Activated naive CD4-positive, alpha-beta T cell treated with anti-CD3 and anti-CD28 coated beads for 36 hours (primary cell): ENCODE data around the gene SWT1. TPM values are rescaled to one million over a fixed set of nuclear protein-coding genes. Genes with fewer than 3 reads are reported as not detected.
A peak's percentile ranks its signal among the peaks of the same experiment; 100 is the strongest.
"Not testable (repeated sequence)": the region's sequence is repeated elsewhere in the genome, so short reads cannot be mapped to it uniquely, and the experiment has no call there.

ENCODE experiments used
- CTCF ChIA-PET: fragments of 350-600 bp; sonication (Branson Sonifier 250); formaldehyde crosslinking; loops from one replicate; lab custom pipeline; 2021; ENCODE audit warnings: antibody characterized with exemption; lab: Charles Lee
- DNase-seq: peaks from one replicate; pipeline ENCODE4 v3.0.0-alpha.2; 2020
- H3K27ac Mint-ChIP-seq: one replicate; pipeline ENCODE4 v1.8.0; 2021; ENCODE audit warnings: mild to moderate bottlenecking, mixed read lengths
- H3K27me3 Mint-ChIP-seq: one replicate; pipeline ENCODE4 v1.8.0; 2021; ENCODE audit warnings: low read depth, mixed read lengths
- H3K36me3 Mint-ChIP-seq: one replicate; pipeline ENCODE4 v1.8.0; 2021; ENCODE audit warnings: low read depth, mixed read lengths
- H3K4me1 Mint-ChIP-seq: one replicate; pipeline ENCODE4 v1.8.0; 2021; ENCODE audit warnings: low read depth, mixed read lengths
- H3K4me3 Mint-ChIP-seq: one replicate; pipeline ENCODE4 v1.8.0; 2021; ENCODE audit warnings: mild to moderate bottlenecking, moderate library complexity, mixed read lengths
- H3K9me3 Mint-ChIP-seq: one replicate; pipeline ENCODE4 v1.8.0; 2021; ENCODE audit warnings: mixed read lengths
- intact Hi-C: fragments of 100-400 bp; cut with micrococcal nuclease; formaldehyde crosslinking; loops from one replicate; pipeline ENCODE4 v1.15.1; 2023
- total RNA-seq, 2 experiments: library from RNA; stranded (reverse); gene quantifications; one replicate each; pipeline ENCODE4 v1.2.3, GENCODE V29; 2021

Gene SWT1
- total RNA-seq, 2 experiments from 2014 or later = 1.7 to 2.9 TPM

- CTCF ChIA-PET, DNase-seq, intact Hi-C loops, H3K36me3 Mint-ChIP-seq, H3K27ac Mint-ChIP-seq, H3K27me3 Mint-ChIP-seq, H3K4me3 Mint-ChIP-seq, H3K9me3 Mint-ChIP-seq: not testable (repeated sequence)
- H3K4me1 Mint-ChIP-seq = peaks cover 12% of the 10 kb centered on the region
Measured at GRCh38 chr1:185252404-185252803, 95.4 kb downstream of the SWT1 start.

GRCh38 chr1:185255595-185255994, 98.6 kb downstream of the SWT1 start:
- H3K36me3 Mint-ChIP-seq, intact Hi-C loops, H3K27me3 Mint-ChIP-seq, DNase-seq, H3K9me3 Mint-ChIP-seq, H3K27ac Mint-ChIP-seq, CTCF ChIA-PET, H3K4me3 Mint-ChIP-seq: not testable (repeated sequence)
- H3K4me1 Mint-ChIP-seq = peaks cover 15% of the 10 kb centered on the region

GRCh38 chr1:185257116-185257949, 100.4 kb downstream of the SWT1 start:
- H3K27ac Mint-ChIP-seq, H3K36me3 Mint-ChIP-seq, CTCF ChIA-PET, DNase-seq, H3K27me3 Mint-ChIP-seq, intact Hi-C loops: not testable (repeated sequence)
- Mint-ChIP-seq H3K4me3 (peak overlapping the region; percentile 41), H3K9me3 (peaks cover 10% of the 10 kb centered on the region), H3K4me1 (peaks cover 17% of the 10 kb centered on the region)

GRCh38 chr1:185257950-185258208, 100.9 kb downstream of the SWT1 start:
- Mint-ChIP-seq H3K27me3 (no peaks in the 10 kb centered on the region), H3K4me3 (no peak overlapping the region), H3K36me3 (peaks cover 3% of the 10 kb centered on the region), H3K27ac (no peak overlapping the region), H3K4me1 (peaks cover 17% of the 10 kb centered on the region), H3K9me3 (peaks cover 10% of the 10 kb centered on the region)
- CTCF ChIA-PET = no interaction called here
- no peak for DNase-seq
- intact Hi-C loops = no loop called here

GRCh38 chr1:185258676-185259075, 101.7 kb downstream of the SWT1 start:
- H3K36me3 Mint-ChIP-seq = peaks cover 3% of the 10 kb centered on the region
- intact Hi-C loops = no loop called here
- CTCF ChIA-PET = interaction anchor here (0.7 kb wide), 1 partner anchor 426 kb away, joined by 3 read pairs; no protein-coding TSS in a partner anchor
- no peak for DNase-seq
- H3K9me3 Mint-ChIP-seq = peaks cover 9% of the 10 kb centered on the region
- H3K27ac Mint-ChIP-seq = no peak overlapping the region
- H3K27me3 Mint-ChIP-seq = no peaks in the 10 kb centered on the region
- H3K4me1 Mint-ChIP-seq = peaks cover 17% of the 10 kb centered on the region
- H3K4me3 Mint-ChIP-seq = no peak overlapping the region

GRCh38 chr1:185260611-185261010, 103.6 kb downstream of the SWT1 start:
- CTCF ChIA-PET = no interaction called here
- DNase-seq = no peak
- peaks cover 17% of the 10 kb centered on the region for H3K4me1 Mint-ChIP-seq
- H3K9me3 Mint-ChIP-seq = peaks cover 5% of the 10 kb centered on the region
- no peak overlapping the region for H3K27ac Mint-ChIP-seq
- peaks cover 3% of the 10 kb centered on the region for H3K36me3 Mint-ChIP-seq
- intact Hi-C loops = no loop called here
- H3K4me3 Mint-ChIP-seq = no peak overlapping the region
- H3K27me3 Mint-ChIP-seq = no peaks in the 10 kb centered on the region

- H3K36me3 Mint-ChIP-seq = peaks cover 3% of the 10 kb centered on the region
- H3K27me3 Mint-ChIP-seq = no peaks in the 10 kb centered on the region
- H3K9me3 Mint-ChIP-seq = peaks cover 5% of the 10 kb centered on the region
- peaks cover 13% of the 10 kb centered on the region for H3K4me1 Mint-ChIP-seq
- DNase-seq = no peak
- H3K27ac Mint-ChIP-seq = no peak overlapping the region
- no peak overlapping the region for H3K4me3 Mint-ChIP-seq
- intact Hi-C loops = no loop called here
- CTCF ChIA-PET = no interaction called here
Measured at GRCh38 chr1:185262151-185262550, 105.2 kb downstream of the SWT1 start.

- intact Hi-C loops = no loop called here
- H3K9me3 Mint-ChIP-seq = peaks cover 5% of the 10 kb centered on the region
Measured at GRCh38 chr1:185263292-185263691, 106.3 kb downstream of the SWT1 start.

GRCh38 chr1:185263780-185264179, 106.8 kb downstream of the SWT1 start:
- CTCF ChIA-PET = no interaction called here
- no peak for DNase-seq
- Mint-ChIP-seq H3K4me1 (peaks cover 5% of the 10 kb centered on the region), H3K27ac (no peak overlapping the region), H3K4me3 (no peak overlapping the region), H3K36me3 (peaks cover 1% of the 10 kb centered on the region), H3K27me3 (no peaks in the 10 kb centered on the region), H3K9me3 (peaks cover 5% of the 10 kb centered on the region)
- intact Hi-C loops = no loop called here

More at GRCh38 chr1:185263292-185263691, 106.3 kb downstream of the SWT1 start:
- H3K4me1 Mint-ChIP-seq = peaks cover 8% of the 10 kb centered on the region
- DNase-seq = no peak
- peaks cover 3% of the 10 kb centered on the region for H3K36me3 Mint-ChIP-seq
- no peaks in the 10 kb centered on the region for H3K27me3 Mint-ChIP-seq
- no peak overlapping the region for H3K4me3 Mint-ChIP-seq
- CTCF ChIA-PET = no interaction called here
- no peak overlapping the region for H3K27ac Mint-ChIP-seq

GRCh38 chr1:185265314-185265713, 108.3 kb downstream of the SWT1 start:
- CTCF ChIA-PET = interaction anchor here (0.7 kb wide), 1 partner anchor 90 kb away, joined by 3 read pairs; no protein-coding TSS in a partner anchor
- Mint-ChIP-seq H3K36me3 (no peaks in the 10 kb centered on the region), H3K27ac (no peak overlapping the region), H3K4me3 (no peak overlapping the region), H3K4me1 (peaks cover 2% of the 10 kb centered on the region), H3K27me3 (no peaks in the 10 kb centered on the region), H3K9me3 (peaks cover 5% of the 10 kb centered on the region)
- no peak for DNase-seq
- intact Hi-C loops = no loop called here

GRCh38 chr1:185267301-185267700, 110.3 kb downstream of the SWT1 start:
- Mint-ChIP-seq H3K9me3 (no peaks in the 10 kb centered on the region), H3K4me3 (no peak overlapping the region), H3K27ac (no peak overlapping the region), H3K36me3 (no peaks in the 10 kb centered on the region), H3K27me3 (no peaks in the 10 kb centered on the region), H3K4me1 (no peaks in the 10 kb centered on the region)
- DNase-seq = no peak
- CTCF ChIA-PET = no interaction called here
- intact Hi-C loops = no loop called here

GRCh38 chr1:185267701-185268100, 110.7 kb downstream of the SWT1 start:
- intact Hi-C loops = no loop called here
- Mint-ChIP-seq H3K36me3 (no peaks in the 10 kb centered on the region), H3K27me3 (no peaks in the 10 kb centered on the region), H3K4me1 (no peaks in the 10 kb centered on the region), H3K27ac (no peak overlapping the region), H3K9me3 (no peaks in the 10 kb centered on the region), H3K4me3 (no peak overlapping the region)
- DNase-seq = no peak
- CTCF ChIA-PET = no interaction called here

- CTCF ChIA-PET = no interaction called here
Measured at GRCh38 chr1:185268352-185268751, 111.4 kb downstream of the SWT1 start.

More at GRCh38 chr1:185268352-185268751, 111.4 kb downstream of the SWT1 start:
- Mint-ChIP-seq H3K9me3 (no peaks in the 10 kb centered on the region), H3K27me3 (no peaks in the 10 kb centered on the region), H3K4me3 (no peak overlapping the region), H3K36me3 (no peaks in the 10 kb centered on the region), H3K4me1 (no peaks in the 10 kb centered on the region), H3K27ac (no peak overlapping the region)
- intact Hi-C loops = no loop called here
- DNase-seq = no peak
